SW480 (cell line): ENCODE results near the gene MYO1B.

Experiments
- DNase-seq: peaks from one replicate; pipeline ENCODE4 v3.0.0-alpha.2; 2016; ENCODE audit warnings: low spot score

Gene MYO1B

DNA sequence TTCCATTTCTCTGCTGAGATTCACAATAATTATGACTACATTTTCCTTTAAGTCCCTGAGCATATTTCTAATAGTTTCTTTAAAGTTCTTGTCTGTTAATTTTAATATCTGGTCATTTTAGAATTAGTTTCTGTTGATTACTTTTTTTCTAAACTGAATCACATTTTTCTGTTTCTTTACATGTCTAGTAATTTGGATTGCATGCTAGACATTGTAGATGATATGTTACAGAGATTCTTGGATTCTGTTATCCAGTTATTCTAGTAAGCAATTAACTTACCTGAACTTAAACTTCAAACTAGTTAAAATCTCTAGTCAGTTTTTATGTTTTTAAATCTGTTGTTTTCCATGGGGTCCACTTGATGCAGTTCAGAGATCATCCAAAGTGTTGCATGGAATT, 214.0 kb downstream of the MYO1B start:
- DNase-seq, result no peak

DNA sequence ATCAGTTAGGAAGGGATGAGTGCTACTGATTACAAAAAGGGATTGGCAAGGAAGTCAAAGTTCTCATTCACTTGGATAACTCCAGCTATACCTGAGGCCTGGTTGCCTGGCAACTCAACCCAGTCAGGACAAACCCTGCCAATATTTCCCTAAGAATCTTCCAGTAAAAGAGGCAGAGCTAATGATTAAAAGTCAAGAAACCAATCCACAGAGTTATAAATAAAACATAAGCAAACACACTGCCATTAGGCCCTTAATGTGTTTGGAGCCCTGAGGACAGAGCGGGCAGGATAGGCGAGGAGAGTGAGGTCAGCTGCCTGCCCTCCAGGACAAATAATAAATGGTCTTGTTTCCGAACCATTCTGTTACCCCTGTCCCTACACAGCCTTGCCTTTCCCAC, 217.2 kb downstream of the MYO1B start:
- no peak for DNase-seq

DNA sequence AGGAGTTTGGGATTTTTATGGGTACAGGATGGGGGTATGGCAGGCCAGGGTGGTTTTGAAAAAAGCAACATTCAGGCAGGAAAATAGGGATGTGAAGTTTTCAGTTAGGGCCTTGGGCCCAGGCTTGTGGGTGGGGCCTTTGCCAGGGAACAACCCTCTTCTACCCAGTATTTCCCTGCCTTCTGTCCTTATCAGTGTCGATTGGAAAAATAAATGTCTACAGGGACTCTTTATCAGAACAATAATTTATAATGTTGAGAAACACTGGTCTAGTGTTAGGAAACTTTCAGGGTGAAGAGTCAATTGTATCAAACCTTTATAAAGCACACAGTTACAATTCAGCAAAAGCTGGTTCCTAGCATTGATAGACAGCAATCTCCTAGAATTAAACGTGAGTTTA, 218.6 kb downstream of the MYO1B start:
- no peak for DNase-seq

DNA sequence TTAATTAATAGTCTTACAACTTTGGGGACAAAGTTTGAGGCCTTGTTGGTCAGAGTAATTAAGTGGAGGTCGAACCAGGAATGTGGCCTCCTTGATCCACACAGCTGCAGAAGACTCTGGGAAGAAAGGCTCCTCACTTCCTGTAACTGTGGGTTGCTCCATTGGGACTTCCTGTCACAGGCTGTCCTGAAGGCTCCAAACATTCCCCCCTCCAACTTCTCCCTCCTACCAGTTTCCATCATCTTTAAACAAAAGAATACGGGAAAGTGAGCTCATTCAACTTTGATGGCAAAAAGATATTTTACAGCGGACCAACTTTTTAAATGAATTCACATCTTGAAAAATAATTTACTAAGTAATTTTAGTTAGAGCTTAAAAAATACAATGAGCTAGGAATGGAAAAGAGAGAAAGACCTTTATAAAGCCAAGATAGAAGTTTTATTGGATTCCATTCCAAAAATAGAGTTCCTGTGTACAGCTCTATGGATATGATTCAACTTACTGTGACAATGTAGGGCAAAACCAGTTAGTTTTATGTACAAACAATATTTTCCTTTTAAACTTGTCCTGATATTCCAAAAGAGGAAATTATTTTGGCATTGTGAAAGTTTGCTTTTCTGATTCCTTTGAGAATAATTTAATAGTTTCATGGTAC, 220.7 kb downstream of the MYO1B start:
- DNase-seq, result no peak

DNA sequence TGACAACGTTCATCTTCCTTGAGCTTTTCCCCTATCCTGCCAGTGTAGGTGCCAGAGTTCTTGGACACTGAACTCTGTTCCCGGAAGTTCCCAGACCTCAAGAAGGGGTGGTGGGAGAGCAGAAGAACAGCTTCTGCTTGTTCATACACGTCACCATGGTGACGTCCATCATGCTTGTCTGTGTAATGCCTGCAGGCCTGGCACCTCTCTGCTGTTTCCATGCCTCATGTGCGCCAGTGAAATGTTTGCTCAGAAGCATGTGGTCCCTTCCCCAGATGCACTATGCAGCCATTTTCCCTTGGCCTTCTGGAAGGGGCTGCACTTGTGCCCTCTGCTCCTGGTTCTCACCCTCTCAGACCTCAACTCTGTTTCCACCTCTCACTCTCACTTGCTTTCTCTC, 221.9 kb downstream of the MYO1B start:
- no peak for DNase-seq

DNA sequence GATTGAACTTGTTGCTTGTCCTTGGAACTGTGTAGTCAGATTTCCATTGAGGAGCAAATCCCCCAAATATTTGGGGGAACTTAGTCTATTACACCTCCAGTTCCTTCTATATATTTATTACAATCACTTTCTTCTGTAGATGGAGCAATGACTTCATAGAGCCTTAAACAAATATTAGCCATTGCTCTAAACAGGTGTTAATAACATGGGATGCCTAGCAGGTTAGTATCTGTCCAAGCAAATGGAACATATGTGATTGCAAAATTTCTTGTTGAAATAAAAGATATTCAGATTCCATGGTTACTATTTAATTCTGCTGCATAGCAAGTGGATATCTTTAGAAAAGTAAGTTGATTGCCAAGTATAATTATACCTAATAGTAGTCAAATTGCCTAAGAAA, 225.1 kb downstream of the MYO1B start:
- no peak for DNase-seq

DNA sequence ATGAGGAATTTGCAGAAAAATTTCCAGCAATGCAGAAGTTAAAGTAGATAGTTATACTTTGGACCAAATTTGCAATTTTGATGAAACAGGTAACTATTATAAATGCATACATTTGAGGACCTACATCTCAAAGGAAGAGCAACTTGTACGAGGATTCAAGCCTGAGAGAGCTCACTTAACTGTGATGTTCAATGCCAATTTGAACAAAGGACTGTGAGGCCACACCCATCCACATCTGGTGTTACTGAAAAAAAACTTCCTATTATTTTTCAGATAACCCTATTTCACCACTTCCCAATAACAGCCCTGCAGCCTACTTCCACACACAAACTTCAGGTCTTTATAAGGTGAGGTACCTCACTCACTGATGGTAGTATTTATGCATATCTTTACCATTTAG, 229.3 kb downstream of the MYO1B start:
- DNase-seq, result no peak
